HFF-Myc (cell line): ENCODE data around the gene RTCA.
"Not testable (repeated sequence)": the region's sequence is repeated elsewhere in the genome, so short reads cannot be mapped to it uniquely, and the experiment has no call there.

ENCODE experiments used
- DNase-seq: peaks from one replicate; pipeline ENCODE4 v3.0.0-alpha.2; 2011; ENCODE audit warnings: low read depth; ENCODE audit errors: extremely low read depth
- H3K4me3 ChIP-seq: replicated peaks from 2 replicates; pipeline ENCODE4 v1.5.1; 2011; ENCODE audit warnings: low read depth, mild to moderate bottlenecking, control low read depth, low read length
- CTCF ChIP-seq: IDR thresholded peaks from 2 replicates; pipeline ENCODE4 v1.5.1; 2012; ENCODE audit warnings: mild to moderate bottlenecking, low read depth, low read length, control low read depth; ENCODE audit errors: missing control alignments

RTCA gene

DNA sequence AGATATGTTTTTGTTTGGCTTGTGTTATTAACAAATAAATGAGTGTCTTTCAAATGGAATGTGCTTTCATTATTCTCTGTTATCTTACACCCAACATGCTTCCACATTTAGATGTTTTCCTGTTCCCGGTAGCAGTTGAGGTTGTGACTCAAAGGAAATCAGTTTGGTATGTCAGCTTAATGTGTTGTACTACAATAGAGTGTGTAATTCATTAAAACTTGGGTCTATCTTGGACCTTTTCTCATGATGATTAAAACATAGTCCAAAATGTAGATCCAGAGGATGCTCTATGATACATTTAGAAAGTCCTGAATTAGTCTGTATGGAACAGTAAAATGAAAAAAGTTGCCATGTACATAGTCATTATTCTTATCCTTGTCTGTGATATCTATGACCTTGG, 26.7 kb downstream of the RTCA start:
- TF ChIP-seq CTCF, result no peak
- no peak for DNase-seq
- H3K4me3 ChIP-seq, result no peak overlapping the region

- no peak for DNase-seq
- no peak for TF ChIP-seq CTCF
- H3K4me3 ChIP-seq, result no peak overlapping the region
These were observed 30.1 kb downstream of the RTCA start for GRCh38 chr1:100296140-100296539.

DNA sequence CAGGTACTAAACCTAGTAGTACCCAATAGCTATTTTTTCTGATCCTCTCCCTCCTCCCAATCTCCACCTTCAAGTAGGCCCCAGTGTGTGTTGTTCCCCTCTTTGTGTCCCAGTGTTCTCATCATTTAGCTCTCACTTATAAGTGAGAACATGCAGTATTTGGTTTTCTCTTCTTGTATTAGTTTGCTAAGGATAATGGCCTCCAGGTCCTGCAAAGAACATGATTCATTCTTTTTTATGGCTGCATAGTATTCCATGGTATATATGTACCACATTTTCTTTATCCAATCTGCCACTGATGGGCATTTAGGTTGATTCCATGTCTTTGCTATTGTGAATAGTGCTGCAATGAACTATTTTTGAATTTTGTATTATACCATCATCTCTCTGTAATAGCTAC, 31.0 kb downstream of the RTCA start:
- not testable (repeated sequence) for H3K4me3 ChIP-seq, DNase-seq

- TF ChIP-seq CTCF, result no peak
- no peak overlapping the region for H3K4me3 ChIP-seq
- DNase-seq, result no peak
These were observed 32.5 kb downstream of the RTCA start for GRCh38 chr1:100298512-100298911.

DNA sequence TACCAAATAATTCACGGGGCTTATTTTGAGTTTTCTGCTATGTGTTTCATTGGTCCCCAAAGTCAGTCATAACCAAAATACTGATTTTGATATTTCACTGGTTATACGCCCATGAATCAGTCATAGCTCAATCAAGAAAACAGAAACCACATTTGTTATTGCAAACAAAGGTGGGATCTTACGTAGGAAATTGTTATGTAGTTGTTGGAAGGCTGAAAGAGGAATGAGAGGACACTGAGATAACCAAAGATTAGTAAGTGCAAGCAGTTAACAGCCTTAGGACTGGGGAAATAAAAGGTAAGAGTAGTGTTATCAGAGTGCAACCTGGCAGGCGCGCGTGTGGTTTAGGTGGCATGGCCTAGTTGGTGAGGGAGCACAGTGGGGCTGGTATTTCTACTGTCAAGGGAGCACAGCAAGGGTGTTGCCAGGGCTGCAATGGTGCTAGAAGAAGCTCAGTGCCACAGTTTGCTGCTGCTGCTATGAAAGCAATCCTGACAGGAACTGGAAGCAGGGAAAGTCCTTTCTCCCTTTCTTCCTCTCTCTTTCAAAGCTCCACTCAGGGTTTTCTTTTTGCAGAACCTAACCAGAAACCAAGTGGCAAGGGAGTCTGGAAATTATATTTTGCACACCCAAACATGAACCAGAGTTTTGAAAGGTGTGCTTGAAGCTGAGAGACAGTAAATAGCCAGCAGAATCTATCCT, 33.7 kb downstream of the RTCA start:
- TF ChIP-seq CTCF, result no peak
- no peak for DNase-seq
- H3K4me3 ChIP-seq, result no peak overlapping the region

- TF ChIP-seq CTCF, result no peak
- DNase-seq, result no peak
- no peak overlapping the region for H3K4me3 ChIP-seq
These were observed 34.7 kb downstream of the RTCA start for GRCh38 chr1:100300691-100301090.

DNA sequence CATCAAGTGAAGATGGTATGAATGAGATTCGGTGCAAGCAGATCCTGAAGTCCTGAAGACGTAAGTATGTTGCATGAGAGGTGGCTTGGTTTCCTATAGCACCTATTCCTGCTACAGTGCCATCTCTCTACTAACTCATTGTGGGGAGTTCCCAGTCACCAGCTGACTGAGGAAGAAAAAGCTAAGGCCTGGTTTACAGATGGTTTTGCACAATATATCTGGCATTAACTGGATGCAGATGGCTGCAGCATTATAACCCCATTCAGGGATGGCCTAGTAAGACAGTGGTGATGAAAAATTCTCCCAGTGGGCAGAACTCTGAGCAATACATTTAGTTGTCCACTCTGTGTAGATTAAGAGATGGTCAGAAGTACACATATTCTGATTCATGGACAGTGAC, 36.7 kb downstream of the RTCA start:
- peak; percentile 56 for DNase-seq
- TF ChIP-seq CTCF, result no peak
- no peak overlapping the region for H3K4me3 ChIP-seq
